NOMO-1 (cell line): ENCODE results near the gene GTPBP3.

ENCODE experiments used
- DNase-seq, 2 experiments: peaks; one replicate each; lab custom pipeline; 2025; ENCODE audit not compliant: unreplicated experiment in 2 of 2; lab: John Stamatoyannopoulos, UW

Gene GTPBP3

GRCh38 chr19:17307876-17308377 is 29.4 kb upstream of the GTPBP3 start:
- DNase-seq = no peak

- DNase-seq = peak; percentile 99
Observed at GRCh38 chr19:17309198-17309964, 28.0 kb upstream of the GTPBP3 start, which contains the start of gene DDA1. Gene DDA1, plus strand, starts transcription at chr19:17309563. Its CDS starts 92 bp downstream, at chr19:17309655.

GRCh38 chr19:17309965-17310461 is 27.3 kb upstream of the GTPBP3 start:
- DNase-seq = peak in 1 of 2 experiments; percentile 15

GRCh38 chr19:17311455-17312188 is 25.7 kb upstream of the GTPBP3 start:
- no peak for DNase-seq

- DNase-seq = no peak
Observed at GRCh38 chr19:17312189-17313113, 24.9 kb upstream of the GTPBP3 start.

- DNase-seq = no peak
Observed at GRCh38 chr19:17314007-17314593, 23.3 kb upstream of the GTPBP3 start.

- no peak for DNase-seq
Observed at GRCh38 chr19:17318966-17319365, 18.4 kb upstream of the GTPBP3 start.

- no peak for DNase-seq
Observed at GRCh38 chr19:17319473-17320238, 17.7 kb upstream of the GTPBP3 start.

- no peak for DNase-seq
Observed at GRCh38 chr19:17320435-17320834, 16.9 kb upstream of the GTPBP3 start.

GRCh38 chr19:17321655-17322489 is 15.5 kb upstream of the GTPBP3 start:
- no peak for DNase-seq

GRCh38 chr19:17322854-17323253 is 14.5 kb upstream of the GTPBP3 start:
- DNase-seq = no peak

- DNase-seq = no peak
Observed at GRCh38 chr19:17323300-17323963, 13.9 kb upstream of the GTPBP3 start.

GRCh38 chr19:17323964-17324332 is 13.4 kb upstream of the GTPBP3 start:
- no peak for DNase-seq

- DNase-seq = no peak
Observed at GRCh38 chr19:17324357-17325114, 12.8 kb upstream of the GTPBP3 start.

- DNase-seq = no peak
Observed at GRCh38 chr19:17325133-17325532, 12.2 kb upstream of the GTPBP3 start.

GRCh38 chr19:17325881-17326594 is 11.3 kb upstream of the GTPBP3 start:
- DNase-seq = no peak

GRCh38 chr19:17326595-17326966 is 10.8 kb upstream of the GTPBP3 start:
- DNase-seq = no peak
